ENCODE results near the gene ERN2. TPM values are rescaled to one million over a fixed set of nuclear protein-coding genes. Genes with fewer than 3 reads are reported as not detected.

The ERN2 gene
- total and polyA plus RNA-seq, 2 of the 4 experiments (the other 2 are of a cell fraction): 0.39 to 0.54 TPM

DNA sequence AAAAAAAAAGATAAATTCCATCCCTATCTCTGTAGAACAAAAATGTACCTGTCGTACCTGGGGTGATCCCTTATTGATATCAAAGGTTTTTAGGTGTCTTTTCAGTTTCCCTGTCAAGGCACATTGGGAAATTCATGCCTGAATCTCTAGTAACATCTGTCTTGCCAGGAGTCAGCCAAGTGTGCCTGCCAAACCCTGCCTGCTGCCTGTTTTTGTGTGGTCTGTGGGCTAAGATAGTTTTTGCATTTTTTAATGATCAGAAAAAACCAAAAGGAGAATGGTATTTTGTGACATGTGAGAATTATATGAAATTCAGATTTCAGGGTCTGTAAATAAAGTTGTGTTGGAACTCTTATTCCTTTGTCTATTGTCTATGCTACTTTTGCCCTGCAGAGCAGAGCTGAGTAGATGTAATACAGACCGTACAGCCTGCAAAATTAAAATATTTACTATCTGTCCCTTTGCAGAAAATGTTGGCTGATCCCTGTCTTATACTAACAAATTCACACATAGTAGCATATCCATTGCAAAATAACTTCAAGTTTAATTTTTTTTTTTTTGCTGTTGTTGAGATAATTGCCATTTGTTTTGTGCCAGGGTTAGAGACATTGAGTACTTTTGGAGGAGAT lies 28.8 kb upstream of the ERN2 start:
- H2AK9ac ChIP-seq (replicated peaks; ENCODE audit: low read depth, low read length, poor library complexity): no peak overlapping the region
- H2BK5ac ChIP-seq (ENCODE audit: low read depth, low read length, poor library complexity, severe bottlenecking): no peak overlapping the region
- H3K4me2 ChIP-seq (ENCODE audit: low read depth, low read length): no peak overlapping the region
- no peaks in the 10 kb centered on the region for H3K9me3 ChIP-seq (ENCODE audit: control insufficient read depth, insufficient read depth, low read length)
- no peak overlapping the region for H3K56ac ChIP-seq (ENCODE audit: extremely low read depth, insufficient read depth, low read length)
- no peaks in the 10 kb centered on the region for H4K20me1 ChIP-seq (ENCODE audit: insufficient read depth, low read length)
- H3K27me3 ChIP-seq (ENCODE audit: control insufficient read depth, insufficient read depth, low read length): peaks cover 2% of the 10 kb centered on the region
- TF ChIP-seq RAD21 (IDR thresholded peaks at IDR 0.05; ENCODE audit: low read length) (no peak), MXI1 (IDR thresholded peaks at IDR 0.05; ENCODE audit: borderline replicate concordance, low read depth, low read length) (no peak), BHLHE40 (IDR thresholded peaks at IDR 0.05; ENCODE audit: low read depth, low read length) (no peak), POLR2A (IDR thresholded peaks at IDR 0.05; ENCODE audit: low read depth, low read length) (no peak), RFX5 (IDR thresholded peaks at IDR 0.05; ENCODE audit: low read depth, low read length) (no peak), MAFK (IDR thresholded peaks at IDR 0.05; ENCODE audit: low read depth, low read length) (no peak), MAZ (IDR thresholded peaks at IDR 0.05; ENCODE audit: borderline replicate concordance, low read depth, low read length) (no peak), CEBPB (IDR thresholded peaks at IDR 0.05; ENCODE audit: low read depth, low read length) (no peak), CHD1 (IDR thresholded peaks at IDR 0.05; ENCODE audit: low read depth, low read length) (no peak), SMC3 (IDR thresholded peaks at IDR 0.05; ENCODE audit: low read depth, low read length) (no peak), FOS (IDR thresholded peaks at IDR 0.05; ENCODE audit: low read depth, low read length) (no peak), RCOR1 (IDR thresholded peaks at IDR 0.05; ENCODE audit: insufficient replicate concordance, low read length) (no peak), NFE2L2 (IDR thresholded peaks at IDR 0.05; ENCODE audit: low read depth, low read length) (no peak)
- TF ChIP-seq, protein P1, sequence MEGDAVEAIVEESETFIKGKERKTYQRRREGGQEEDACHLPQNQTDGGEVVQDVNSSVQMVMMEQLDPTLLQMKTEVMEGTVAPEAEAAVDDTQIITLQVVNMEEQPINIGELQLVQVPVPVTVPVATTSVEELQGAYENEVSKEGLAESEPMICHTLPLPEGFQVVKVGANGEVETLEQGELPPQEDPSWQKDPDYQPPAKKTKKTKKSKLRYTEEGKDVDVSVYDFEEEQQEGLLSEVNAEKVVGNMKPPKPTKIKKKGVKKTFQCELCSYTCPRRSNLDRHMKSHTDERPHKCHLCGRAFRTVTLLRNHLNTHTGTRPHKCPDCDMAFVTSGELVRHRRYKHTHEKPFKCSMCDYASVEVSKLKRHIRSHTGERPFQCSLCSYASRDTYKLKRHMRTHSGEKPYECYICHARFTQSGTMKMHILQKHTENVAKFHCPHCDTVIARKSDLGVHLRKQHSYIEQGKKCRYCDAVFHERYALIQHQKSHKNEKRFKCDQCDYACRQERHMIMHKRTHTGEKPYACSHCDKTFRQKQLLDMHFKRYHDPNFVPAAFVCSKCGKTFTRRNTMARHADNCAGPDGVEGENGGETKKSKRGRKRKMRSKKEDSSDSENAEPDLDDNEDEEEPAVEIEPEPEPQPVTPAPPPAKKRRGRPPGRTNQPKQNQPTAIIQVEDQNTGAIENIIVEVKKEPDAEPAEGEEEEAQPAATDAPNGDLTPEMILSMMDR (conservative IDR thresholded peaks at IDR 0.05; ENCODE audit: low read depth, low read length): no peak
- TF ChIP-seq, protein P2, sequence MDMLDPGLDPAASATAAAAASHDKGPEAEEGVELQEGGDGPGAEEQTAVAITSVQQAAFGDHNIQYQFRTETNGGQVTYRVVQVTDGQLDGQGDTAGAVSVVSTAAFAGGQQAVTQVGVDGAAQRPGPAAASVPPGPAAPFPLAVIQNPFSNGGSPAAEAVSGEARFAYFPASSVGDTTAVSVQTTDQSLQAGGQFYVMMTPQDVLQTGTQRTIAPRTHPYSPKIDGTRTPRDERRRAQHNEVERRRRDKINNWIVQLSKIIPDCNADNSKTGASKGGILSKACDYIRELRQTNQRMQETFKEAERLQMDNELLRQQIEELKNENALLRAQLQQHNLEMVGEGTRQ (IDR thresholded peaks at IDR 0.05; ENCODE audit: low read depth, low read length): no peak
- TF ChIP-seq, protein P3, sequence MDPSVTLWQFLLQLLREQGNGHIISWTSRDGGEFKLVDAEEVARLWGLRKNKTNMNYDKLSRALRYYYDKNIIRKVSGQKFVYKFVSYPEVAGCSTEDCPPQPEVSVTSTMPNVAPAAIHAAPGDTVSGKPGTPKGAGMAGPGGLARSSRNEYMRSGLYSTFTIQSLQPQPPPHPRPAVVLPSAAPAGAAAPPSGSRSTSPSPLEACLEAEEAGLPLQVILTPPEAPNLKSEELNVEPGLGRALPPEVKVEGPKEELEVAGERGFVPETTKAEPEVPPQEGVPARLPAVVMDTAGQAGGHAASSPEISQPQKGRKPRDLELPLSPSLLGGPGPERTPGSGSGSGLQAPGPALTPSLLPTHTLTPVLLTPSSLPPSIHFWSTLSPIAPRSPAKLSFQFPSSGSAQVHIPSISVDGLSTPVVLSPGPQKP (IDR thresholded peaks at IDR 0.05; ENCODE audit: borderline replicate concordance, low read depth, low read length): no peak
- H3K4ac ChIP-seq (ENCODE audit: low read depth, low read length): no peak overlapping the region
- CTCF ChIA-PET: no interaction called here
- H3K18ac ChIP-seq (ENCODE audit: low read depth, low read length): no peak overlapping the region
- no peaks in the 10 kb centered on the region for H3K36me3 ChIP-seq (ENCODE audit: control insufficient read depth, insufficient read depth, low read length)
- no peaks in the 10 kb centered on the region for H3K9me1 ChIP-seq (ENCODE audit: insufficient read depth, low read length)
- intact Hi-C loops (cut with micrococcal nuclease): no loop called here
- H2BK120ac ChIP-seq (ENCODE audit: low read depth, low read length): no peak overlapping the region
- ATAC-seq (ENCODE audit: low read depth) (no peak), DNase-seq (no peak)
- H4K5ac ChIP-seq (ENCODE audit: low read depth, low read length): no peak overlapping the region
- no CpG with 5 or more reads among the region's 2 CpGs for WGBS, 2 experiments (ENCODE audit: extremely low coverage in 2 of 2, insufficient read length in 1 of 2)
- dilution Hi-C loops (cut with HindIII; ENCODE audit: low sequenced_read_pairs, unreplicated experiment): no loop called here
- H4K8ac ChIP-seq (ENCODE audit: low read depth in 2 of 2, low read length in 2 of 2): no peak overlapping the region
- no peak overlapping the region for H3K27ac ChIP-seq (ENCODE audit: insufficient read depth, low read length)
- H3K79me1 ChIP-seq (ENCODE audit: low read depth in 1 of 2, low read length in 2 of 2): no peaks in the 10 kb centered on the region
- H3K4me1 ChIP-seq (ENCODE audit: control insufficient read depth, insufficient read depth, low read length): no peaks in the 10 kb centered on the region
- POLR2A ChIA-PET (ENCODE audit: unreplicated experiment): no interaction called here
- no peak overlapping the region for H2BK20ac ChIP-seq (ENCODE audit: low read depth, low read length)
- no TSS peak for BruUV-seq (replicated peaks)
- H4K91ac ChIP-seq (ENCODE audit: insufficient read depth, low read depth, low read length): no peak overlapping the region
- H3K14ac ChIP-seq (replicated peaks; ENCODE audit: low read depth, low read length): no peak overlapping the region
- in situ Hi-C loops (cut with MboI; ENCODE audit: low sequenced_read_pairs): no loop called here
- H3K23ac ChIP-seq (ENCODE audit: low read depth, low read length): no peak overlapping the region
- H3K4me3 ChIP-seq (ENCODE audit: insufficient read depth, low read depth, low read length): no peak overlapping the region
- no peak overlapping the region for H2AK5ac ChIP-seq (ENCODE audit: low read depth, low read length)
- no peak overlapping the region for H3K9ac ChIP-seq (ENCODE audit: low read depth, low read length)
- no peak overlapping the region for H2BK15ac ChIP-seq (ENCODE audit: low read depth, low read length)
- no peak overlapping the region for H2AFZ ChIP-seq (replicated peaks; ENCODE audit: low read length, poor library complexity)
